Anterior cingulate cortex (tissue), 58 donors: ENCODE measurements around the gene ZNF555.
"Not testable (repeated sequence)": the region's sequence is repeated elsewhere in the genome, so short reads cannot be mapped to it uniquely, and the experiment has no call there.

ENCODE experiments used
- DNase-seq, 58 donors: peaks; one replicate each; lab custom pipeline; 2025; lab: John Stamatoyannopoulos, UW

ZNF555 gene

GRCh38 chr19:2865334-2866100 lies 24.2 kb downstream of the ZNF555 start:
- no peak for DNase-seq

GRCh38 chr19:2866495-2867024 lies 25.3 kb downstream of the ZNF555 start:
- DNase-seq = no peak

GRCh38 chr19:2867025-2867991 lies 26.0 kb downstream of the ZNF555 start, which contains the start of gene ZNF556:
Gene ZNF556, plus strand, starts transcription at chr19:2867335. Its CDS starts 87 bp downstream, at chr19:2867422.
- DNase-seq = peak in 6 of 58 donors; percentile 7 to 69 (median 30)

GRCh38 chr19:2869618-2870017 lies 28.3 kb downstream of the ZNF555 start:
- no peak for DNase-seq

- peak in 1 of 58 donors; percentile 25 for DNase-seq
Measured at GRCh38 chr19:2872175-2872574, 30.9 kb downstream of the ZNF555 start.

GRCh38 chr19:2877398-2878331 lies 36.4 kb downstream of the ZNF555 start:
- no peak for DNase-seq

- no peak for DNase-seq
Measured at GRCh38 chr19:2883686-2884439, 42.6 kb downstream of the ZNF555 start.

- no peak for DNase-seq
Measured at GRCh38 chr19:2885736-2886135, 44.5 kb downstream of the ZNF555 start.

GRCh38 chr19:2887391-2887914 lies 46.2 kb downstream of the ZNF555 start:
- peak in 14 of 58 donors; percentile 4 to 62 (median 14) for DNase-seq

GRCh38 chr19:2888731-2889224 lies 47.5 kb downstream of the ZNF555 start:
- peak in 5 of 58 donors; percentile 13 to 47 (median 44) for DNase-seq

- DNase-seq = not testable (repeated sequence)
Measured at GRCh38 chr19:2890531-2890930, 49.3 kb downstream of the ZNF555 start.

GRCh38 chr19:2896694-2897093 lies 55.4 kb downstream of the ZNF555 start:
- DNase-seq = no peak

- DNase-seq = peak; percentile 76 to 100 (median 99)
Measured at GRCh38 chr19:2900296-2901252, 59.3 kb downstream of the ZNF555 start, which contains the start of gene ZNF57. Gene ZNF57, plus strand, starts transcription at chr19:2900928. Its CDS starts 118 bp downstream, at chr19:2901046.

GRCh38 chr19:2902590-2903218 lies 61.4 kb downstream of the ZNF555 start:
- DNase-seq = no peak

GRCh38 chr19:2903326-2903725 lies 62.1 kb downstream of the ZNF555 start:
- DNase-seq = not testable (repeated sequence)

- no peak for DNase-seq
Measured at GRCh38 chr19:2905918-2906519, 64.7 kb downstream of the ZNF555 start.
